Right lobe of liver (tissue), 6 donors: Measurements from ENCODE around the gene NAV2. TPM values are rescaled to one million over a fixed set of nuclear protein-coding genes. Genes with fewer than 3 reads are reported as not detected.

ENCODE experiments used
- ATAC-seq, 4 donors: fragments of 200-7000 bp; cut with Tn5 transposase; one replicate each; pipeline ENCODE4 v1.9.1; 2020; ENCODE audit warnings: mild to moderate bottlenecking in 4 of 4, moderate library complexity in 4 of 4
- DNase-seq, 3 donors: peaks; one replicate each; pipeline ENCODE4 v3.0.0-alpha.2; 2020
- H3K27ac ChIP-seq, 3 donors: fragments of 200-600 bp; one replicate each; pipeline ENCODE4 v1.8.0; 2022
- H3K27me3 ChIP-seq, 2 donors: fragments of 200-600 bp; one replicate each; pipeline ENCODE4 v1.8.0; 2022
- H3K36me3 ChIP-seq, 4 donors: fragments of 200-600 bp; sonication (generic) in 1 of 4; one replicate each; pipeline versions ENCODE4 v1.5.1 to v1.8.0; 2017 to 2022; ENCODE audit warnings: control low read depth in 1 of 4
- H3K4me1 ChIP-seq, 4 donors: fragments of 200-600 bp; sonication (generic) in 1 of 4; one replicate each; pipeline versions ENCODE4 v1.5.1 to v1.8.0; 2017 to 2022; ENCODE audit warnings: control low read depth in 1 of 4
- H3K4me3 ChIP-seq, 3 donors: fragments of 200-600 bp; one replicate each; pipeline ENCODE4 v1.8.0; 2022
- H3K9me3 ChIP-seq, 4 donors: fragments of 200-600 bp; sonication (generic) in 1 of 4; one replicate each; pipeline versions ENCODE4 v1.5.1 to v1.8.0; 2017 to 2022; ENCODE audit warnings: control low read depth in 1 of 4
- CTCF ChIP-seq, 4 donors: fragments of 200-600 bp in 3 of 4; fragments of 450-650 bp in 1 of 4; IDR thresholded peaks; one replicate each; pipeline versions ENCODE4 v1.5.1 to v1.8.0; 2016 to 2022; ENCODE audit warnings: antibody characterized with exemption in 4 of 4, mild to moderate bottlenecking in 2 of 4
- POLR2A ChIP-seq: fragments of 450-650 bp; IDR thresholded peaks from one replicate; pipeline ENCODE4 v1.6.1; 2017; ENCODE audit warnings: antibody characterized with exemption, mild to moderate bottlenecking
- WGBS: methylation state at CpG from one replicate; pipeline ENCODE4 v1.1.6; 2018; ENCODE audit warnings: low coverage, low lambda C conversion rate; ENCODE audit not compliant: insufficient coverage; ENCODE audit errors: missing lambda C conversion rate; 5-methylcytosine and 5-hydroxymethylcytosine counted together
- intact Hi-C, 2 donors: fragments of 100-400 bp; cut with DNase I; formaldehyde crosslinking; loops; one replicate each; pipeline versions ENCODE4 v1.11.2 to v1.14.1; 2022
- total RNA-seq, 6 experiments: library from RNA; depleted of rRNA in 2 of 6; stranded (reverse); fragments of >200 nt in 2 of 6; fragmentation: NEBNext Ultra II Directional in 3 of 6; extraction: Animal tissue kit (Norgen Biotek cat#: 25700) in 3 of 6; gene quantifications; one replicate each; pipeline versions ENCODE4 v1.1.0 to v1.2.4, GENCODE V29; 2016 to 2023
- donor health status: DM: no; HTN: yes; CAD: no.
- donor health status: DM: no; HTN: no; CAD: no.
- donor health status: DM: no; HTN: no; CAD: no.
- donor health status: DM: no; HTN: yes; CAD: no.
- donor health status: DM: no; HTN: yes; CAD: no.

The NAV2 gene
- total RNA-seq, 6 experiments from 2014 or later: 15.5 to 69.2 (median 37.1) TPM

- H3K4me3 ChIP-seq: no peak overlapping the region
- peak in 2 of 3 donors; percentile 62 to 77 for DNase-seq
- no peaks in the 10 kb centered on the region for H3K9me3 ChIP-seq
- TF ChIP-seq POLR2A: no peak
- no peak for TF ChIP-seq CTCF (IDR thresholded peaks at IDR 0.05)
- H3K4me1 ChIP-seq: no peaks in the 10 kb centered on the region
- H3K27me3 ChIP-seq: no peaks in the 10 kb centered on the region
- peak; percentile 56 to 88 (median 74) for ATAC-seq
- intact Hi-C loops: no loop called here
- 61% methylated on average over 7 of the region's 15 CpGs for WGBS
- peaks cover 0 to 40% (median 19%) of the 10 kb centered on the region in 4 donors for H3K36me3 ChIP-seq
- H3K27ac ChIP-seq: no peak overlapping the region
Measured at GRCh38 chr11:20112291-20113148, 399.9 kb downstream of the NAV2 start.

- Histone ChIP-seq H3K4me1 (no peaks in the 10 kb centered on the region), H3K27ac (no peak overlapping the region), H3K27me3 (no peaks in the 10 kb centered on the region), H3K36me3 (peaks cover 0 to 44% (median 16%) of the 10 kb centered on the region in 4 donors), H3K4me3 (no peak overlapping the region), H3K9me3 (no peaks in the 10 kb centered on the region)
- DNase-seq: no peak
- whole genome bisulfite sequencing: 37% methylated on average over 5 of the region's 5 CpGs
- TF ChIP-seq CTCF (IDR thresholded peaks at IDR 0.05) (no peak), POLR2A (no peak)
- intact Hi-C loops: no loop called here
- ATAC-seq: peak in 1 of 4 donors; percentile 3
Measured at GRCh38 chr11:20113149-20113438, 400.5 kb downstream of the NAV2 start.

GRCh38 chr11:20114588-20114987, 402.0 kb downstream of the NAV2 start:
- Histone ChIP-seq H3K4me1 (no peaks in the 10 kb centered on the region), H3K27ac (no peak overlapping the region), H3K9me3 (no peaks in the 10 kb centered on the region), H3K4me3 (no peak overlapping the region), H3K36me3 (peaks cover 0 to 51% (median 19%) of the 10 kb centered on the region in 4 donors), H3K27me3 (no peaks in the 10 kb centered on the region)
- intact Hi-C loops: no loop called here
- ATAC-seq (no peak), DNase-seq (no peak)
- no peak for TF ChIP-seq CTCF (IDR thresholded peaks at IDR 0.05)
- no CpG with 5 or more reads among the region's 10 CpGs for WGBS

GRCh38 chr11:20116825-20117224, 404.2 kb downstream of the NAV2 start:
- intact Hi-C loops: no loop called here
- Histone ChIP-seq H3K9me3 (no peaks in the 10 kb centered on the region), H3K27ac (no peak overlapping the region), H3K27me3 (no peaks in the 10 kb centered on the region), H3K36me3 (peaks cover 0 to 50% (median 21%) of the 10 kb centered on the region in 4 donors), H3K4me1 (no peaks in the 10 kb centered on the region), H3K4me3 (no peak overlapping the region)
- WGBS: 0% methylated on average over 1 of the region's 1 CpG
- DNase-seq (no peak), ATAC-seq (no peak)
- TF ChIP-seq CTCF (IDR thresholded peaks at IDR 0.05): no peak
- TF ChIP-seq POLR2A: no peak
